Activated B cell treated with CpG ODN at 0.5 μM for 24 hours (primary cell): ENCODE results near the gene DUSP18. TPM values are rescaled to one million over a fixed set of nuclear protein-coding genes. Genes with fewer than 3 reads are reported as not detected.

ENCODE experiments used
- ATAC-seq: fragments of 200-7000 bp; cut with Tn5 transposase; one replicate; pipeline ENCODE4 v1.10.0; 2021; ENCODE audit warnings: low read depth, mild to moderate bottlenecking, moderate library complexity
- CTCF ChIA-PET: fragments of 350-600 bp; sonication (Branson Sonifier 250); formaldehyde crosslinking; loops from one replicate; lab custom pipeline; 2021; ENCODE audit warnings: antibody characterized with exemption; lab: Charles Lee
- POLR2A ChIA-PET: fragments of 350-600 bp; sonication (Branson Sonifier 250); formaldehyde crosslinking; loops from one replicate; lab custom pipeline; 2021; ENCODE audit warnings: antibody characterized with exemption; lab: Charles Lee
- DNase-seq: peaks from one replicate; pipeline ENCODE4 v3.0.0; 2022
- H3K27ac Mint-ChIP-seq: one replicate; pipeline ENCODE4 v1.8.0; 2020; ENCODE audit warnings: mixed read lengths
- H3K27me3 Mint-ChIP-seq: one replicate; pipeline ENCODE4 v1.8.0; 2021; ENCODE audit warnings: mixed read lengths
- H3K36me3 Mint-ChIP-seq: one replicate; pipeline ENCODE4 v1.8.0; 2021; ENCODE audit warnings: low read depth, mixed read lengths
- H3K4me1 Mint-ChIP-seq: one replicate; pipeline ENCODE4 v1.8.0; 2021; ENCODE audit warnings: mixed read lengths
- H3K4me3 Mint-ChIP-seq: one replicate; pipeline ENCODE4 v1.8.0; 2020; ENCODE audit warnings: mild to moderate bottlenecking, mixed read lengths
- H3K9me3 Mint-ChIP-seq: one replicate; pipeline ENCODE4 v1.8.0; 2020; ENCODE audit warnings: mixed read lengths
- CTCF ChIP-seq: fragments of 200-600 bp; IDR thresholded peaks from one replicate; pipeline ENCODE4 v1.8.0; 2022; ENCODE audit warnings: antibody characterized with exemption, mild to moderate bottlenecking
- intact Hi-C: fragments of 100-400 bp; cut with micrococcal nuclease; formaldehyde crosslinking; loops from one replicate; pipeline ENCODE4 v1.15.1; 2024
- total RNA-seq: library from RNA; stranded (reverse); gene quantifications from 2 replicates; pipeline ENCODE4 v1.2.3, GENCODE V29; 2022

Gene DUSP18
- total RNA-seq, 1 donor from 2014 or later = 13.5 TPM

GRCh38 chr22:30614879-30615278 lies 52.8 kb downstream of the DUSP18 start:
- Mint-ChIP-seq H3K27ac (no peak overlapping the region), H3K27me3 (peaks cover 12% of the 10 kb centered on the region)
- CTCF ChIA-PET = no interaction called here

DNA sequence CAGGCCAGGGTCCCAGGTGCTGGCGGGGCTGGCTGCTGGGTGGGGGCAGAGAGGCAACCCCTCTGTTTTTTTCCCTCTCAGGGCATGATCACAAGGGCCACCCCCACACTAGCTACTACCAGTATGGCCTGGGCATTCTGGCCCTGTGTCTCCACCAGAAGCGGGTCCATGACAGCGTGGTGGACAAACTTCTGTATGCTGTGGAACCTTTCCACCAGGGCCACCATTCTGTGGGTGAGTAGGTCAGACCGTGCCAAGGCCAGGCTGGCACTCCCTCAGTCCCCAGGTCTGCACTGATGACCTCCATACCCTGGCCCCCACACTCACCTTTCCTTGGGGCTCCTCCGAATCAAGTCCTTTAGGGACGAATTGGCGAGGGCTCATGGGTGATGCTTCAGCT lies 53.4 kb downstream of the DUSP18 start:
- no peak overlapping the region for H3K4me3 Mint-ChIP-seq
- no peaks in the 10 kb centered on the region for H3K9me3 Mint-ChIP-seq
- ChIA-PET CTCF (no interaction called here), POLR2A (no interaction called here)
- H3K36me3 Mint-ChIP-seq = no peaks in the 10 kb centered on the region
- ATAC-seq (no peak), DNase-seq (no peak)
- no peak overlapping the region for H3K27ac Mint-ChIP-seq
- TF ChIP-seq CTCF = no peak
- intact Hi-C loops = no loop called here
- H3K27me3 Mint-ChIP-seq = peaks cover 12% of the 10 kb centered on the region
- H3K4me1 Mint-ChIP-seq = peaks cover 2% of the 10 kb centered on the region

More at GRCh38 chr22:30614879-30615278, 52.8 kb downstream of the DUSP18 start:
- POLR2A ChIA-PET = no interaction called here
- Mint-ChIP-seq H3K9me3 (no peaks in the 10 kb centered on the region), H3K4me3 (no peak overlapping the region), H3K4me1 (no peaks in the 10 kb centered on the region), H3K36me3 (no peaks in the 10 kb centered on the region)
- DNase-seq (no peak), ATAC-seq (no peak)
- TF ChIP-seq CTCF = no peak
- intact Hi-C loops = no loop called here

DNA sequence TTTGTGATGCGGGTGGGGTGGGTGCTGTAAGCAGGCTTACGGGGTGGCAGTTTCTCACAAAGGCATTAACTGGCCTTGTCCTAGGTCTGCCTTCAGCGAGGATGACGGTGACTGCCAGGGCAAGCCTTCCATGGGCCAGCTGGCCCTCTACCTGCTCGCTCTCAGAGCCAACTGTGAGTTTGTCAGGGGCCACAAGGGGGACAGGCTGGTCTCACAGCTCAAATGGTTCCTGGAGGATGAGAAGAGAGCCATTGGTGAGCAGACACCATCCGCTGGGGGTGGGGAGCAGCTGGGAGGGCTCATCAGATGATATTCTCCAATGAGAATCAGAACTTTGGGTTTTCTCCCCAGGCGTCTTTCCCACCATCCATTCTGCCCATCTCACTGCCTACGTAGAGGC lies 54.9 kb downstream of the DUSP18 start:
- H3K36me3 Mint-ChIP-seq = no peaks in the 10 kb centered on the region
- ChIA-PET POLR2A (no interaction called here), CTCF (no interaction called here)
- intact Hi-C loops = no loop called here
- H3K4me3 Mint-ChIP-seq = no peak overlapping the region
- no peak for ATAC-seq
- peaks cover 13% of the 10 kb centered on the region for H3K4me1 Mint-ChIP-seq
- H3K27ac Mint-ChIP-seq = no peak overlapping the region
- no peaks in the 10 kb centered on the region for H3K9me3 Mint-ChIP-seq
- TF ChIP-seq CTCF = no peak
- H3K27me3 Mint-ChIP-seq = peaks cover 12% of the 10 kb centered on the region
- no peak for DNase-seq

Other genes with a start within 250 kb of the DUSP18 start
- gene MTFP1, start 242.1 kb downstream of the DUSP18 start, total RNA-seq = 30.8 and 33.9 TPM in 2 replicates
- gene SEC14L3, start 195.9 kb downstream of the DUSP18 start, total RNA-seq = not detected in 2 replicates
- not detected in 2 replicates for gene SEC14L4, start 162.2 kb downstream of the DUSP18 start, total RNA-seq
- not detected in 2 replicates for gene SEC14L6, start 121.1 kb downstream of the DUSP18 start, total RNA-seq
- 0.27 TPM in 1 of 2 replicates, not detected in the other for gene GAL3ST1, start 93.2 kb downstream of the DUSP18 start, total RNA-seq
- 124 TPM in 2 replicates for gene PES1, start 76.0 kb downstream of the DUSP18 start, total RNA-seq
- not detected in 2 replicates for gene TCN2, start 60.7 kb downstream of the DUSP18 start, total RNA-seq
- 1.8 TPM in 2 replicates for gene SLC35E4, start 32.1 kb downstream of the DUSP18 start, total RNA-seq
- gene OSBP2, start 27.0 kb upstream of the DUSP18 start, total RNA-seq = 0.35 and 0.56 TPM in 2 replicates